SK-N-SH treated with all-trans-retinoic acid at 6 μM for 48 hours (cell line): ENCODE results near the gene MRPL21.

Experiments used
- ATAC-seq: fragments of 200-7000 bp; cut with Tn5 transposase; 3 replicates; pipeline ENCODE4 v1.9.1; 2020; ENCODE audit warnings: mild to moderate bottlenecking, moderate library complexity
- ARNTL ChIP-seq: fragments of 450-650 bp; formaldehyde crosslinking; IDR thresholded peaks from 2 replicates; pipeline ENCODE4 v1.5.0; 2020; ENCODE audit warnings: low read depth, mild to moderate bottlenecking, moderate library complexity, borderline replicate concordance
- BACH2 ChIP-seq: fragments of 250-450 bp; sonication (Bioruptor Pico); IDR thresholded peaks from 2 replicates; pipeline ENCODE4 v1.9.0; 2021; ENCODE audit warnings: mild to moderate bottlenecking, borderline replicate concordance
- CSDC2 ChIP-seq: fragments of 250-450 bp; sonication (Bioruptor Pico); IDR thresholded peaks from 2 replicates; pipeline ENCODE4 v1.5.0; 2020; ENCODE audit warnings: mild to moderate bottlenecking, moderate library complexity
- ESRRG ChIP-seq: fragments of 250-450 bp; sonication (Bioruptor Pico); IDR thresholded peaks from 2 replicates; pipeline ENCODE4 v1.6.1; 2021; ENCODE audit warnings: mild to moderate bottlenecking
- GLIS3 ChIP-seq: fragments of 250-450 bp; sonication (Bioruptor Pico); IDR thresholded peaks from 2 replicates; pipeline ENCODE4 v1.5.0; 2020; ENCODE audit warnings: mild to moderate bottlenecking, moderate library complexity
- ISL1 ChIP-seq: fragments of 250-450 bp; sonication (Bioruptor Pico); IDR thresholded peaks from 2 replicates; pipeline ENCODE4 v2.1.2; 2022; ENCODE audit warnings: mild to moderate bottlenecking, moderate library complexity
- OSR1 ChIP-seq: fragments of 250-450 bp; sonication (Bioruptor Pico); IDR thresholded peaks from 2 replicates; pipeline ENCODE4 v1.8.0; 2022; ENCODE audit warnings: moderate library complexity, mild to moderate bottlenecking, inconsistent platforms
- PPARA ChIP-seq: fragments of 250-450 bp; sonication (Bioruptor Pico); IDR thresholded peaks from 2 replicates; pipeline ENCODE4 v1.5.0; 2020; ENCODE audit warnings: mild to moderate bottlenecking, borderline replicate concordance
- RARB ChIP-seq: fragments of 250-450 bp; sonication (Bioruptor Pico); IDR thresholded peaks from 2 replicates; pipeline ENCODE4 v1.8.0; 2021; ENCODE audit warnings: mild to moderate bottlenecking, moderate library complexity
- SNAI2 ChIP-seq: fragments of 250-450 bp; sonication (Bioruptor Pico); IDR thresholded peaks from 2 replicates; pipeline ENCODE4 v1.5.0; 2020; ENCODE audit warnings: mild to moderate bottlenecking, moderate library complexity
- TCF4 ChIP-seq: fragments of 250-450 bp; sonication (Bioruptor Pico); IDR thresholded peaks from 2 replicates; pipeline ENCODE4 v1.8.0; 2021; ENCODE audit warnings: mild to moderate bottlenecking, moderate library complexity, borderline replicate concordance
- ZC3H10 ChIP-seq: fragments of 250-450 bp; sonication (Bioruptor Pico); IDR thresholded peaks from 2 replicates; pipeline ENCODE4 v1.5.1; 2021; ENCODE audit warnings: mild to moderate bottlenecking, moderate library complexity
- ZFP3 ChIP-seq: fragments of 250-450 bp; sonication (Bioruptor Pico); IDR thresholded peaks from 2 replicates; pipeline ENCODE4 v1.5.0; 2020; ENCODE audit warnings: mild to moderate bottlenecking, moderate library complexity
- ZFP30 ChIP-seq: fragments of 450-650 bp; formaldehyde crosslinking; IDR thresholded peaks from 2 replicates; pipeline ENCODE4 v1.5.0; 2022; ENCODE audit warnings: mild to moderate bottlenecking, moderate library complexity
- ZNF70 ChIP-seq: fragments of 450-650 bp; formaldehyde crosslinking; IDR thresholded peaks from 2 replicates; pipeline ENCODE4 v1.5.0; 2020; ENCODE audit warnings: mild to moderate bottlenecking, moderate library complexity
- ZNF8 ChIP-seq: fragments of 450-650 bp; formaldehyde crosslinking; IDR thresholded peaks from 2 replicates; pipeline ENCODE4 v1.5.0; 2020; ENCODE audit warnings: mild to moderate bottlenecking, moderate library complexity
- TF ChIP-seq, protein P1 (sequence below): fragments of 250-450 bp; sonication (Bioruptor Pico); IDR thresholded peaks from 2 replicates; pipeline ENCODE4 v1.5.1; 2021; ENCODE audit warnings: mild to moderate bottlenecking, moderate library complexity
- TF ChIP-seq, protein P2 (sequence below): fragments of 250-450 bp; sonication (Bioruptor Pico); IDR thresholded peaks from 2 replicates; pipeline ENCODE4 v1.5.1; 2020; ENCODE audit warnings: low read depth, mild to moderate bottlenecking, moderate library complexity
- TF ChIP-seq, protein P3 (sequence below): fragments of 250-450 bp; sonication (Bioruptor Pico); IDR thresholded peaks from 2 replicates; pipeline ENCODE4 v1.5.0; 2020; ENCODE audit warnings: mild to moderate bottlenecking, moderate library complexity
- TF ChIP-seq, protein P4 (sequence below): fragments of 250-450 bp; sonication (Bioruptor Pico); IDR thresholded peaks from 2 replicates; pipeline ENCODE4 v1.8.0; 2020; ENCODE audit warnings: mild to moderate bottlenecking, moderate library complexity, borderline replicate concordance
- TF ChIP-seq, protein P5 (sequence below): fragments of 250-450 bp; sonication (Bioruptor Pico); IDR thresholded peaks from 2 replicates; pipeline ENCODE4 v1.8.0; 2021; ENCODE audit warnings: low read depth, mild to moderate bottlenecking, moderate library complexity, borderline replicate concordance

Gene MRPL21

DNA sequence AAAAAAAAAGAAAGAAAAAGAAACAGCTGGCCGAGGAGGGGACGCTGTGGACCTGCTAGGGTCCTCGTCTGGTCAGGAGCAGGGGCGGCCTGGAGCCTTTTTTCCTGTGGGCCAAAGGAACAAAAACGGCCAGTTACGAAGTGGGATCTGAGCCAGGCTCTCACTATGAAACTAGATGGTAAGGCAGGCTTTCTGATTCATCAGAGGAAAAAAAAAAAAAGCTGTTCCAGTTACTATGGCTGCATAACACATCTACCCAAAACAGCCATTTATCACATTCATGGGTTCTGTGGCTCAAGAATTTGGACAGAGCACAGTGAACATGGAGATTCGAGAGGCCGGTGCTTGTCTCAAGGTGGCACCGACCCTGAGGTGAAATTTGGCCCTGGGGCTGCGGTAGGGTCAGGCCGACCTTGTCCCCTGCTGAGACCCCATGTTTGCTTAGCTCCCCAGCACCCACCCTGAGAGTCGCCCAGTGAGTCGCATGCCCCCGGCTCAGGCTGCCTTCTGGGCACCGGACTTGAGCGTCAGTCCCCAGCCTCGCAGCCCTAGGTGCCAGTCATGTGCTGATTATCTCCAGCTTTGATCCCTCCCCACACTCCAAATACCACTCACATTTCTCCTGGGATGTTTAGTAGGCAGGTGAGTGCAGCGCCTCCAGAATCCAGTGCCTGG is 42.9 kb upstream of the MRPL21 start:
- peak; percentile 78 for ATAC-seq
- TF ChIP-seq GLIS3 (no peak), ISL1 (no peak), ZFP30 (CRISPR knock-in tag) (no peak), CSDC2 (no peak), OSR1 (no peak), ARNTL (CRISPR knock-in tag) (no peak)
- TF ChIP-seq, protein P1, sequence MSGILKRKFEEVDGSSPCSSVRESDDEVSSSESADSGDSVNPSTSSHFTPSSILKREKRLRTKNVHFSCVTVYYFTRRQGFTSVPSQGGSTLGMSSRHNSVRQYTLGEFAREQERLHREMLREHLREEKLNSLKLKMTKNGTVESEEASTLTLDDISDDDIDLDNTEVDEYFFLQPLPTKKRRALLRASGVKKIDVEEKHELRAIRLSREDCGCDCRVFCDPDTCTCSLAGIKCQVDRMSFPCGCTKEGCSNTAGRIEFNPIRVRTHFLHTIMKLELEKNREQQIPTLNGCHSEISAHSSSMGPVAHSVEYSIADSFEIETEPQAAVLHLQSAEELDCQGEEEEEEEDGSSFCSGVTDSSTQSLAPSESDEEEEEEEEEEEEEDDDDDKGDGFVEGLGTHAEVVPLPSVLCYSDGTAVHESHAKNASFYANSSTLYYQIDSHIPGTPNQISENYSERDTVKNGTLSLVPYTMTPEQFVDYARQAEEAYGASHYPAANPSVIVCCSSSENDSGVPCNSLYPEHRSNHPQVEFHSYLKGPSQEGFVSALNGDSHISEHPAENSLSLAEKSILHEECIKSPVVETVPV (CRISPR knock-in tag), result no peak
- TF ChIP-seq, protein P2, sequence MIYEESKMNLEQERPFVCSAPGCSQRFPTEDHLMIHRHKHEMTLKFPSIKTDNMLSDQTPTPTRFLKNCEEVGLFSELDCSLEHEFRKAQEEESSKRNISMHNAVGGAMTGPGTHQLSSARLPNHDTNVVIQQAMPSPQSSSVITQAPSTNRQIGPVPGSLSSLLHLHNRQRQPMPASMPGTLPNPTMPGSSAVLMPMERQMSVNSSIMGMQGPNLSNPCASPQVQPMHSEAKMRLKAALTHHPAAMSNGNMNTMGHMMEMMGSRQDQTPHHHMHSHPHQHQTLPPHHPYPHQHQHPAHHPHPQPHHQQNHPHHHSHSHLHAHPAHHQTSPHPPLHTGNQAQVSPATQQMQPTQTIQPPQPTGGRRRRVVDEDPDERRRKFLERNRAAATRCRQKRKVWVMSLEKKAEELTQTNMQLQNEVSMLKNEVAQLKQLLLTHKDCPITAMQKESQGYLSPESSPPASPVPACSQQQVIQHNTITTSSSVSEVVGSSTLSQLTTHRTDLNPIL (CRISPR knock-in tag), result no peak

DNA sequence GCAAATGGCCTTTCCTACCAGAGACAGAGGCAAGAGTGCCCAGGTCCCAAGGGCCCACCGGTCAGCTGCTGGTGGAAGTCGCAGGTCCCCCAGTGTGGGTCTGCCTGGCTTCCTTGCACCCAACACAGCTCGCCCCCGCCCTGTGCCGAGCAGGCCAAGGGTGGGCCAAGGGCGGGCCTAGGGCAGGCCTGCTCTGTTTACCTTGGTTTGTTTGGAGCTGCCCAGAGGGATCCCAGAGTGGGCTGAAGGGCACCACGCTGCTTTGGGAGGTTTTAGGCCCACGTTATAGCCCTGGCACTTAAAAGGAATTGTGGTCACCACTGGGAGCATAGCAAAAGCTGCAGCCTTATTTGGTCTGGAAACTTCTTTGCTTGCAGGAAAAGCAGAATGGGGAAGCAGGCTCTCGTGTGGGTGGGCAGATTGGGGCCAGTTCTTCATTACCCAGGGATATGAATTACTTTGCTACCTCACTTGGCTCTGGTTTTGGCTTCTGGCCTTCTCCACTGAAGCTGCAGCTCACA is 39.2 kb upstream of the MRPL21 start:
- TF ChIP-seq, protein P3, sequence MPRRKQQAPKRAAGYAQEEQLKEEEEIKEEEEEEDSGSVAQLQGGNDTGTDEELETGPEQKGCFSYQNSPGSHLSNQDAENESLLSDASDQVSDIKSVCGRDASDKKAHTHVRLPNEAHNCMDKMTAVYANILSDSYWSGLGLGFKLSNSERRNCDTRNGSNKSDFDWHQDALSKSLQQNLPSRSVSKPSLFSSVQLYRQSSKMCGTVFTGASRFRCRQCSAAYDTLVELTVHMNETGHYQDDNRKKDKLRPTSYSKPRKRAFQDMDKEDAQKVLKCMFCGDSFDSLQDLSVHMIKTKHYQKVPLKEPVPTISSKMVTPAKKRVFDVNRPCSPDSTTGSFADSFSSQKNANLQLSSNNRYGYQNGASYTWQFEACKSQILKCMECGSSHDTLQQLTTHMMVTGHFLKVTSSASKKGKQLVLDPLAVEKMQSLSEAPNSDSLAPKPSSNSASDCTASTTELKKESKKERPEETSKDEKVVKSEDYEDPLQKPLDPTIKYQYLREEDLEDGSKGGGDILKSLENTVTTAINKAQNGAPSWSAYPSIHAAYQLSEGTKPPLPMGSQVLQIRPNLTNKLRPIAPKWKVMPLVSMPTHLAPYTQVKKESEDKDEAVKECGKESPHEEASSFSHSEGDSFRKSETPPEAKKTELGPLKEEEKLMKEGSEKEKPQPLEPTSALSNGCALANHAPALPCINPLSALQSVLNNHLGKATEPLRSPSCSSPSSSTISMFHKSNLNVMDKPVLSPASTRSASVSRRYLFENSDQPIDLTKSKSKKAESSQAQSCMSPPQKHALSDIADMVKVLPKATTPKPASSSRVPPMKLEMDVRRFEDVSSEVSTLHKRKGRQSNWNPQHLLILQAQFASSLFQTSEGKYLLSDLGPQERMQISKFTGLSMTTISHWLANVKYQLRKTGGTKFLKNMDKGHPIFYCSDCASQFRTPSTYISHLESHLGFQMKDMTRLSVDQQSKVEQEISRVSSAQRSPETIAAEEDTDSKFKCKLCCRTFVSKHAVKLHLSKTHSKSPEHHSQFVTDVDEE, result no peak
- TF ChIP-seq BACH2 (CRISPR knock-in tag) (no peak), ZC3H10 (CRISPR knock-in tag) (no peak), ZNF8 (CRISPR knock-in tag) (no peak), OSR1 (no peak), RARB (CRISPR knock-in tag) (no peak), PPARA (CRISPR knock-in tag) (no peak), TCF4 (CRISPR knock-in tag) (no peak), CSDC2 (no peak), ZFP30 (CRISPR knock-in tag) (no peak), ARNTL (CRISPR knock-in tag) (no peak), ZFP3 (no peak), SNAI2 (CRISPR knock-in tag) (no peak), ESRRG (CRISPR knock-in tag) (no peak), ZNF70 (CRISPR knock-in tag) (no peak)
- TF ChIP-seq, protein P1 (CRISPR knock-in tag), result no peak
- TF ChIP-seq, protein P4, sequence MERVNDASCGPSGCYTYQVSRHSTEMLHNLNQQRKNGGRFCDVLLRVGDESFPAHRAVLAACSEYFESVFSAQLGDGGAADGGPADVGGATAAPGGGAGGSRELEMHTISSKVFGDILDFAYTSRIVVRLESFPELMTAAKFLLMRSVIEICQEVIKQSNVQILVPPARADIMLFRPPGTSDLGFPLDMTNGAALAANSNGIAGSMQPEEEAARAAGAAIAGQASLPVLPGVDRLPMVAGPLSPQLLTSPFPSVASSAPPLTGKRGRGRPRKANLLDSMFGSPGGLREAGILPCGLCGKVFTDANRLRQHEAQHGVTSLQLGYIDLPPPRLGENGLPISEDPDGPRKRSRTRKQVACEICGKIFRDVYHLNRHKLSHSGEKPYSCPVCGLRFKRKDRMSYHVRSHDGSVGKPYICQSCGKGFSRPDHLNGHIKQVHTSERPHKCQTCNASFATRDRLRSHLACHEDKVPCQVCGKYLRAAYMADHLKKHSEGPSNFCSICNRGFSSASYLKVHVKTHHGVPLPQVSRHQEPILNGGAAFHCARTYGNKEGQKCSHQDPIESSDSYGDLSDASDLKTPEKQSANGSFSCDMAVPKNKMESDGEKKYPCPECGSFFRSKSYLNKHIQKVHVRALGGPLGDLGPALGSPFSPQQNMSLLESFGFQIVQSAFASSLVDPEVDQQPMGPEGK (CRISPR knock-in tag), result no peak
- TF ChIP-seq, protein P2 (CRISPR knock-in tag), result no peak
- TF ChIP-seq, protein P5, sequence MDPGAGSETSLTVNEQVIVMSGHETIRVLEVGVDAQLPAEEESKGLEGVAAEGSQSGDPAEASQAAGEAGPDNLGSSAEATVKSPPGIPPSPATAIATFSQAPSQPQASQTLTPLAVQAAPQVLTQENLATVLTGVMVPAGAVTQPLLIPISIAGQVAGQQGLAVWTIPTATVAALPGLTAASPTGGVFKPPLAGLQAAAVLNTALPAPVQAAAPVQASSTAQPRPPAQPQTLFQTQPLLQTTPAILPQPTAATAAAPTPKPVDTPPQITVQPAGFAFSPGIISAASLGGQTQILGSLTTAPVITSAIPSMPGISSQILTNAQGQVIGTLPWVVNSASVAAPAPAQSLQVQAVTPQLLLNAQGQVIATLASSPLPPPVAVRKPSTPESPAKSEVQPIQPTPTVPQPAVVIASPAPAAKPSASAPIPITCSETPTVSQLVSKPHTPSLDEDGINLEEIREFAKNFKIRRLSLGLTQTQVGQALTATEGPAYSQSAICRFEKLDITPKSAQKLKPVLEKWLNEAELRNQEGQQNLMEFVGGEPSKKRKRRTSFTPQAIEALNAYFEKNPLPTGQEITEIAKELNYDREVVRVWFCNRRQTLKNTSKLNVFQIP, result no peak
- no peak for ATAC-seq
